Activated T-cell treated with anti-CD3 and anti-CD28 coated beads for 1 hour (primary cell): Measurements from ENCODE around the gene ACR.
A peak's percentile ranks its signal among the peaks of the same experiment; 100 is the strongest.

Source experiments
- DNase-seq: peaks from one replicate; pipeline ENCODE4 v3.0.0-alpha.2; 2020; ENCODE audit warnings: low read depth

Gene ACR

GRCh38 chr22:50717709-50718351 lies 20.2 kb upstream of the ACR start:
- no peak for DNase-seq

GRCh38 chr22:50718352-50718709 lies 19.7 kb upstream of the ACR start:
- DNase-seq: no peak

- DNase-seq: no peak
Observed at GRCh38 chr22:50719814-50720300, 18.1 kb upstream of the ACR start.

- no peak for DNase-seq
Observed at GRCh38 chr22:50720301-50721256, 17.4 kb upstream of the ACR start.

GRCh38 chr22:50721257-50721844 lies 16.7 kb upstream of the ACR start:
- DNase-seq: no peak

- DNase-seq: no peak
Observed at GRCh38 chr22:50722048-50722701, 15.8 kb upstream of the ACR start.

- DNase-seq: no peak
Observed at GRCh38 chr22:50722716-50723428, 15.1 kb upstream of the ACR start.

GRCh38 chr22:50723991-50724390 lies 14.0 kb upstream of the ACR start:
- DNase-seq: no peak

GRCh38 chr22:50724616-50725015 lies 13.4 kb upstream of the ACR start:
- DNase-seq: no peak

GRCh38 chr22:50725597-50725996 lies 12.4 kb upstream of the ACR start:
- DNase-seq: no peak

GRCh38 chr22:50726643-50727340 lies 11.2 kb upstream of the ACR start:
- DNase-seq: no peak

GRCh38 chr22:50727678-50728522 lies 10.1 kb upstream of the ACR start:
- no peak for DNase-seq

- no peak for DNase-seq
Observed at GRCh38 chr22:50728523-50728931, 9.5 kb upstream of the ACR start.

- DNase-seq: no peak
Observed at GRCh38 chr22:50729391-50730012, 8.5 kb upstream of the ACR start.

- no peak for DNase-seq
Observed at GRCh38 chr22:50730013-50730891, 7.8 kb upstream of the ACR start.

- DNase-seq: no peak
Observed at GRCh38 chr22:50730941-50731661, 6.9 kb upstream of the ACR start.

- DNase-seq: peak; percentile 49
Observed at GRCh38 chr22:50731811-50732624, 6.0 kb upstream of the ACR start.
